Activated naive CD8-positive, alpha-beta T cell (primary cell): ENCODE data around the gene EHHADH.

Experiments
- H3K27ac Mint-ChIP-seq: one replicate; pipeline ENCODE4 v1.8.0; 2021; ENCODE audit warnings: mixed read lengths
- H3K27me3 Mint-ChIP-seq: one replicate; pipeline ENCODE4 v1.8.0; 2021; ENCODE audit warnings: mixed read lengths
- H3K36me3 Mint-ChIP-seq: one replicate; pipeline ENCODE4 v1.8.0; 2021; ENCODE audit warnings: mixed read lengths
- H3K4me1 Mint-ChIP-seq: one replicate; pipeline ENCODE4 v1.8.0; 2021; ENCODE audit warnings: low read depth, mixed read lengths
- H3K4me3 Mint-ChIP-seq: one replicate; pipeline ENCODE4 v1.8.0; 2021; ENCODE audit warnings: mild to moderate bottlenecking, mixed read lengths
- H3K9me3 Mint-ChIP-seq: one replicate; pipeline ENCODE4 v1.8.0; 2021; ENCODE audit warnings: low read depth, mixed read lengths

Gene EHHADH

DNA sequence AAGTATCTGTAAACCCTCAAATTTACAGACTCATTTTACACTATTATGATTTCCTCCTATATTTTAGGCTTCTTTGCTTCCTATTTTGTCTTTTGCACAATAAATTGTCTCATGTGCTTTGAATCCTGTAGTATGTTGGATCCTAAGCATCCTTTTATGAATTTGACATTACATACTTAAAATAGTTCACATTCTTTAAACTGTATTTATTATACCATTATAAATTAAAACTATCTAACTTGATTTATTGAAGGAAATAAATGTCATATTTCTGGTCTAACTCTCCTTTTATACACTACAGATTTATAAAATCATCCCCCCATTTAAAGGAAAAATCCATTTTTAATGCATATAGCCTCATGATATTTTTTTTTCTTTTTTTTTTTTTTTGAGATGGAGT, 32.6 kb downstream of the EHHADH start:
- H3K36me3 Mint-ChIP-seq: peaks cover 17% of the 10 kb centered on the region
- no peaks in the 10 kb centered on the region for H3K9me3 Mint-ChIP-seq
- H3K4me3 Mint-ChIP-seq: no peak overlapping the region
- H3K4me1 Mint-ChIP-seq: no peaks in the 10 kb centered on the region
- H3K27me3 Mint-ChIP-seq: no peaks in the 10 kb centered on the region
- no peak overlapping the region for H3K27ac Mint-ChIP-seq

DNA sequence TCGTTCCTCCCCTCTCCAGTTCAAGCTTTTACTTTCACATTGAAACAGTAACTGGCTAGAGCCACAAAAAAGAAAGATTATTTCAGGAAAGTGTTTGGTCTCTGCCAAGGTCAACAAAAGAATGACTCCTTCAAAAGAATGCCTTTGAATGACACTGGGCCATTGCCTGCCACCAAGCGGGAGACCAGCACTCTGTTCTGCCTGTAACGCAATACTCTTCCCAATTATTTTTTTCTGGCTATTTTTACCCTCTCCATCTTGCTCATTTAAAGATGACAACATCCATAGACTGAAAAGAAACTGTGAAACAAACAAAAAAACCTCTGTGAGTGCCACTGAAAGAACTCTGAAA, 37.3 kb downstream of the EHHADH start:
- no peaks in the 10 kb centered on the region for H3K4me1 Mint-ChIP-seq
- no peak overlapping the region for H3K4me3 Mint-ChIP-seq
- no peak overlapping the region for H3K27ac Mint-ChIP-seq
- no peaks in the 10 kb centered on the region for H3K27me3 Mint-ChIP-seq
- H3K36me3 Mint-ChIP-seq: peaks cover 5% of the 10 kb centered on the region
- H3K9me3 Mint-ChIP-seq: no peaks in the 10 kb centered on the region

DNA sequence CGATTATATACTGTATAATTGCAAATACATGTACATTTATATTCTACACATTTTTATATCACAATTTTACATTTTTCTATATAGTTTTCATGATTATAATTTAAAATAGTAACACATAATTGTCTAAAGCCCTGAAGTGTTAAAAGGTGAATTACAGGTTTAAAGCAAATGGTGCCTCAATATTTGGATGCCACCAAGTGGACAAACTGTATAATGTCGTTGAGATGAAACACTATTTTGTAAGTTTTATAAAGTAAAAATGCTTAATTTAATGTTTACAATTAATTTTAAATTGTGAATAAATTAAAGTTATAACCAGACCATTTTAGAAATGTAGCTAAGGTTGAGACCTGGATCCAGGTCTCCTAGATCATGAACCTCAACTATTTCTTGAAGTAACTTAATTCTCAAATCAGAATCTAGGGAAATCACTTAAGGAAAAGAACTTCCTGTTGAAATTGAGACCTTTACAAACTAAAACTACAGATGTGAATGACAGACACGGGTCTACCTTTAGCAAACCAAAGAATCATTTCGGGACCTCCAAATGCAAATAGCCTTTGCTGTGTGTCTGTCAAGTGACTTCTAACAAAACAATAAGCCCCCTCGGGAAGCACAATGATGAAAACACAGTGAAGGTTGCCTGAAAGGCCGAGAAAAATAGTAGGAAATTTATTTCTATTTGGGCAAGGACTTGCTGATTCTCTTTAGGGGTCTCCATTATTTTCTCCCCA, 37.8 kb downstream of the EHHADH start:
- Mint-ChIP-seq H3K4me1 (no peaks in the 10 kb centered on the region), H3K4me3 (no peak overlapping the region), H3K27me3 (no peaks in the 10 kb centered on the region), H3K36me3 (peaks cover 5% of the 10 kb centered on the region), H3K9me3 (no peaks in the 10 kb centered on the region), H3K27ac (no peak overlapping the region)

DNA sequence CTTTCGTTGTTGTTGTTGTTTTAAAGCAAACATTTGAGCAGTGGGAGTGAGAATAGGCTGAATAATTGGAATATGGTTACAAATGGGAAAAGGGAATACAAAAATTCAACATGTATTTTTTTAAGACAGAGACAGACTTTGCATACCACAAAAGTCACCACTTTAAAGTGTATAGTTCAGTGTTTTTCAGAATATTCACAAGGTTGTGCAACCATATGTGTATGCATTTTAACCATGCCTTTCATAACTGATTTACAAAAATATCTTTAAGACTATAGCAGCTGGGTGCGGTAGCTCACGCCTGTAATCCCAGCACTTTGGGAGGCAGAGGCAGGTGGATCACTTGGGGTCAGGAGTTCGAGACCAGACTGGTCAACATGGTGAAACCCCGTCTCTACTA, 41.3 kb downstream of the EHHADH start:
- Mint-ChIP-seq H3K4me3 (no peak overlapping the region), H3K4me1 (no peaks in the 10 kb centered on the region), H3K27me3 (no peaks in the 10 kb centered on the region), H3K9me3 (no peaks in the 10 kb centered on the region), H3K36me3 (peaks cover 5% of the 10 kb centered on the region), H3K27ac (no peak overlapping the region)

DNA sequence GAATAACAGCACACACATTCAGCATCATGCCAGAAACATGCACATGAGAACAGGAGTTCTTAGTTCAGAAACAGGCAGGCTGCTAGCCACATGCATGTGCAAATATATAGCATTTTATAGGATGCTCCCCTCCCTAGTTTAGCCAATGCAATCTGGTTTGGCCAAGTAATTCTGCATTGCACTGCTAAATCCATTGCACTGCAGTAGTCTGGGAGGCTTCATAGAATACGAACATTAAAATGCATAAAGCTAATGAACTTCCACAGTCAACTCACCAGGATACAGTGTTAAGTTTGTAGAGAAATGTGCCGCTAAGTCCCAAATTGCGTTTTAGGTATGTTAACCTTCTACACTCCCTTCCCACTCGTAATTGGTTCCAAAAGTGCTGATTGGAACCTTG, 41.8 kb downstream of the EHHADH start:
- Mint-ChIP-seq H3K4me3 (no peak overlapping the region), H3K36me3 (peaks cover 4% of the 10 kb centered on the region), H3K9me3 (no peaks in the 10 kb centered on the region), H3K27ac (no peak overlapping the region), H3K4me1 (no peaks in the 10 kb centered on the region), H3K27me3 (no peaks in the 10 kb centered on the region)

DNA sequence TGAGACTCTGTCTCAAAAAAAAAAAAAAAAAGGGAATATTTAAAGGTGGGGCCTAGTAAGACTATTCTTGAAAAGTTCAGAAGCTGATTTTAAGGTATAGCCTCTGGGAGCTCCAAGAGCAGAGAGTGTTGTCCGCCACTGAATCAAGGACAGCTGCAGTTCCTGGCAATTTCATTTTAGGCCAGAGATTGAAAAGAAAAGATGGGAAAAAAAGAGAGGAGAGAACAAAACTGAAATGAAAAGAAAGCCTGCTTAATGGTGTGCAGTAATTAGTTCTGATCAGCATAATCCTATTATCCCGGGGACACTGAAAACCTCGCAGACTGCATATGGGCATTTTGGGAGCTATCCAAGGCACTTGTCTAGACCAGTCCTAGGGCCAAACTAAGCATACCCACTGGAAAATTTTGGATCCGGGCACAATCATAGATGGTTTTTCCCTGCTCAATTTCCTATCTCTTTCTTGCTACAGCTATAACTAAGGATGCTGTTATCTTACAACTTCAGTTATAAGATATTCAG, 43.2 kb downstream of the EHHADH start:
- Mint-ChIP-seq H3K27ac (no peak overlapping the region), H3K4me1 (no peaks in the 10 kb centered on the region), H3K27me3 (no peaks in the 10 kb centered on the region), H3K36me3 (no peaks in the 10 kb centered on the region), H3K9me3 (no peaks in the 10 kb centered on the region), H3K4me3 (no peak overlapping the region)

DNA sequence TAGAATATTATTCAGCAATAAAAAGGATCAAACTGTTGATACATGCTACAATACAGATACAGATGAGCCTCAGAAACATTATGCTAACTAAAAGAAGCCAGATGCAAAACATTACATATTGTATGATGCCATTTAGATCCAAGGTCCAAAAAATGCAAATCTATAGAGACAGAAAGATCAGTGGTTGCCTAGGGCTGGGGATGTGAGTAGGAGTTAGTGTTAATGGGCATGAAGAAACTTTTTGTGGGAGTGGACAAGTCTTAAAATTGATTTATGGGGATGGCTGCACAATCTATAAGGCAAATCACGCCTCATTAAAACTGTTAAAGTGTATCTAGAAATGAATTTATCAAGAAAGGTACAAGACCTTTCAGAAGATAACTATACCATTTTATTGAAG, 45.0 kb downstream of the EHHADH start:
- Mint-ChIP-seq H3K27me3 (no peaks in the 10 kb centered on the region), H3K9me3 (no peaks in the 10 kb centered on the region), H3K36me3 (no peaks in the 10 kb centered on the region), H3K27ac (no peak overlapping the region), H3K4me3 (no peak overlapping the region), H3K4me1 (no peaks in the 10 kb centered on the region)

DNA sequence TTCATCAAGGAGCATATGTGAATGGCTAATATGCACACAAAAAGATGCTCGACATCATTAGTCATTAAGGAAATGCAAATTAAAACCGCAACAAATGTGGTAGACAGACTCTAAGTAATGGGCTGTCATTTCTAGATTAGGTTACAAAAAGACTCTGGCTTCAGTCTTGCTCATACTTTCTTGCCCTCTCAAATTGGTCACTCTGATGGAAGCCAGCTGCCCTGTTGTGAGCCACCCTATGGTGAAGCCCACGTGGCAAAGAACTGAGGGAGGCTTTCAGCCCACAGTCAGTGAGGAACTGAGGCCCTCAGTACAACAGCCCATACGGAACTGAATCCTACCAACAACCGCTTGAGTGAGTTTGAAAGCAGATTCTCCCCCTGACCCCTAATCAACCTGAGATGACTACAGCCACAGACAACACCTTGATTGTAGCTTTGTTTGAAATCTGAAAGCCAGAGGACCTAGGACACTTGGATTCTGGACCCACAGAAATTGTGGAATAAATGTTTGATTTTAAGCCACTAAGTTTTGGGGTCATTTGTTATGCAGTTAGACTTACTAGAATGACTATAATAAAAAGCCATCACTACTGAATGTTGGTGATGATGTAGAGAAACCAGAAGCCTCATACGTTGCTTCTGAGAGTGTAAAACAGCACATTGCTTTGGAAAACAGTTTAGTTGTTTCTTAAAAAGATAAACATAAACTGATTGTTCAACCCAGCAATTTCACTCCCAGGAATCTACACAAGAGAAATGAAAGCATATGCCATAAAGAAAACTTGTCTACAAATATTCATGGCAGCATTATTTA, 45.7 kb downstream of the EHHADH start:
- Mint-ChIP-seq H3K4me3 (no peak overlapping the region), H3K27ac (no peak overlapping the region), H3K36me3 (peaks cover 4% of the 10 kb centered on the region), H3K27me3 (no peaks in the 10 kb centered on the region), H3K9me3 (no peaks in the 10 kb centered on the region), H3K4me1 (no peaks in the 10 kb centered on the region)

DNA sequence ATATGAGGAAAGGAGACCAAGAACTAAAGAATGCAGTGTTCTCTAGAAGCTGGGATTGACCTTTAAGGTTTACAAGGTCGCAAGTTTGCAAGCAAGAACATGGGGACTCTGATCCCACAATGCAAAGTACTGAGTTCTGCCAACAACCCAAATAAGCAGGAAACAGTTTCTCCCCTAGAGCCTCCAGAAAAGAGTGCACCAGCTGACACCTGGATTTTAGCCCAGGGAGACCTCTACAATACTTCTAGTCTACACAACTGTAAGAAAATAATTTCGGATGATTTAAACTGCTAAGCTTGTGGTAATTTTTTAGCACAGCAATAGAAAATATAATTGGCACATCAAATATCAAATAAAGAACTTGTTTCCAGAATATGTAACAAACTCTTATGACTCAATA, 46.4 kb downstream of the EHHADH start:
- H3K27me3 Mint-ChIP-seq: no peaks in the 10 kb centered on the region
- H3K4me1 Mint-ChIP-seq: no peaks in the 10 kb centered on the region
- H3K27ac Mint-ChIP-seq: no peak overlapping the region
- H3K4me3 Mint-ChIP-seq: no peak overlapping the region
- peaks cover 7% of the 10 kb centered on the region for H3K36me3 Mint-ChIP-seq
- H3K9me3 Mint-ChIP-seq: no peaks in the 10 kb centered on the region

DNA sequence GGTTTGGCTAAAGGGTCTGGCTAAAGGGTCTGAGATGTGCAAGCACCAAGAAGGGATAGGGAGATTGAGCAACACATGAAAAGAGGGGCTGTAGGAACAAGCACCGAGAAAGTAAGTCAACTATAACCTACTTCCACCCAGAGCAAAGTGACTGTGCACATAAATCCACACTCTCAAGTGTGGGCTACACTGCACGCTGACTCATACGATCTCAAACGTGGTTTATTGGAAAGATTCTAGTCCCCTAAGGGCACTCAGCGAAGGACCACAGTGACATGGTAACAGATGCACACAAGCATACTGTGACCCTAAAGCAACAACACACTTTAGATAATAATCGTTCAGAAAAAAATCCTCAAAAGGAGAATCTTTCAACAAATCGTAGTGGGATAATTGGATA, 48.0 kb downstream of the EHHADH start:
- H3K4me1 Mint-ChIP-seq: no peaks in the 10 kb centered on the region
- no peak overlapping the region for H3K4me3 Mint-ChIP-seq

DNA sequence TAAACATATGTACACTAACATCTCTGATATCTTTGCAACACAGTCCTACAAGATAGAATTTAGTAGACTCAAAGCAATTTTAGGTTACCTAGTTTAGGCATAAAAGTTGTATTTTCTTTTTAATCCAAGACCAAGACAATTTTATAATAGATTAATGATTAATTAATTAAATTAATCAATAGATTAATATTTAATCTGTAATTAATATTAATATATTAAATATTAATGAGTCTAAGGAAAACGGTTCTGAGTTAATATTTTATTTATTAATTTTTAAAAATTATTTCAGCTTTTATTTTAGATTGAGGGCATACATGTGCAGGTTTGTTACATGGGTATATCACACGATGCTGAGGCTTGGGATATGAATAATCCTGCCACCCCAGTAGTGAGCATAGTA, 49.0 kb downstream of the EHHADH start:
- Mint-ChIP-seq H3K4me3 (no peak overlapping the region), H3K27ac (no peak overlapping the region), H3K9me3 (no peaks in the 10 kb centered on the region), H3K27me3 (no peaks in the 10 kb centered on the region), H3K4me1 (no peaks in the 10 kb centered on the region), H3K36me3 (peaks cover 13% of the 10 kb centered on the region)

More for the DNA sequence above, 48.0 kb downstream of the EHHADH start:
- H3K9me3 Mint-ChIP-seq: no peaks in the 10 kb centered on the region
- H3K27ac Mint-ChIP-seq: no peak overlapping the region
- no peaks in the 10 kb centered on the region for H3K27me3 Mint-ChIP-seq
- peaks cover 9% of the 10 kb centered on the region for H3K36me3 Mint-ChIP-seq

DNA sequence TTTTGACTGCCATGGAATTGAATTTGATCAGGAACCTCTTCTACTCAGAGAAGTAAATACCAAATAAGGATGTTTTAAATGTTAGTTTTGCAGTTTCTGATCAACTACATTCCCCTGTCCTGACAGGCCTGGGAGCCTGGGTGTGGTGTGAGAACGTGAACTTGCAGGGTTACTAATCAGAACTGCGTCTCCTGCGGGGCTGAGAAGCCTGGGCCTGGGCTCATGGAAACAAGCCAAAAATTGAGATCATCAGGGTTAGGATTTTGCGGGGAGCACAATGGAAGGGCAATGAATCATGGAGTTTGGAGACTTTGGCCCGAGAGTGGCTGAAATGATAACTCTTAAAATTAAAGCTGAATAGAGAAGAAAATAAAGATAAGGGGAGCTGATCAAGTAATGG, 53.2 kb downstream of the EHHADH start:
- Mint-ChIP-seq H3K27me3 (no peaks in the 10 kb centered on the region), H3K4me3 (no peak overlapping the region), H3K4me1 (no peaks in the 10 kb centered on the region), H3K27ac (no peak overlapping the region), H3K9me3 (no peaks in the 10 kb centered on the region), H3K36me3 (peaks cover 13% of the 10 kb centered on the region)

DNA sequence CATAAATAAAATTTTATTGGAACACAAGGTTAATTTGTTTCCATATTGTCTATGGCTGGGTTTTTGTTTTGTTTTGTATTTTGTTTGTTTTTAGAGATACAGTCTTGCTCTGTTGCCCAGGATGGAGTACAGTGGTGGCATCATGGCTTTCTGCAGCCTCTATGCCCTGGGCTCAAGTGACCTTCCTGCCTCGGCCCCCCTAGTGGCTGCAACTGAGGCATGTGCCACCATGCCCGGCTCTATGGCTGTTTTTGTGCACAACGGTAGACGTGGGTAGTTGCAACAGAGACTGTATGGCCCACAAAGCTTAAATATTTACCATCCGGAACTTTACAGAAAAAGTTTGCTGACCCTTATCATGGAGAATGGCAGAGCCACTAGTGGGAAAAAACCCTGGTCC, 54.2 kb downstream of the EHHADH start:
- no peak overlapping the region for H3K4me3 Mint-ChIP-seq
- no peaks in the 10 kb centered on the region for H3K27me3 Mint-ChIP-seq
- peaks cover 18% of the 10 kb centered on the region for H3K36me3 Mint-ChIP-seq
- no peak overlapping the region for H3K27ac Mint-ChIP-seq
- H3K4me1 Mint-ChIP-seq: no peaks in the 10 kb centered on the region
- no peaks in the 10 kb centered on the region for H3K9me3 Mint-ChIP-seq

DNA sequence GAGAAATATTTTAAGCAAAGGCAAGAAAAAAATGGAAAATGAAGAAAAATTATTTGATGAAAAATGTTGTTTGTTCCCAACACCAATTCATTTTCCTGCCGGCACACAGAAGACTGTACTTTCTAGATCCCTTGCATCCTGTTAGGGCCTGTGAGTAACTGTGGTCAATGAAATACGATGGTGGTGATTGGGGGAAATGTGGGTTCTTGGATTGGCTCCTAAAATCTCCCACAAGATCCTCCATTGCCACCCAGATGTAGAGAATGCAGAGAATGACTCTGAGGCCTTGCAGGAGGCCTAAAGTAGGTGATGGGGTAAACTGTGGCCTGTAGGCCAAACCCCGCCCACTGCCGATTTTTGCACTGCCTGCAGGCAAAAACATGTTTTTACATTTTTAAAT, 54.6 kb downstream of the EHHADH start:
- Mint-ChIP-seq H3K27ac (no peak overlapping the region), H3K4me3 (no peak overlapping the region), H3K36me3 (peaks cover 18% of the 10 kb centered on the region), H3K27me3 (no peaks in the 10 kb centered on the region), H3K9me3 (no peaks in the 10 kb centered on the region), H3K4me1 (no peaks in the 10 kb centered on the region)

DNA sequence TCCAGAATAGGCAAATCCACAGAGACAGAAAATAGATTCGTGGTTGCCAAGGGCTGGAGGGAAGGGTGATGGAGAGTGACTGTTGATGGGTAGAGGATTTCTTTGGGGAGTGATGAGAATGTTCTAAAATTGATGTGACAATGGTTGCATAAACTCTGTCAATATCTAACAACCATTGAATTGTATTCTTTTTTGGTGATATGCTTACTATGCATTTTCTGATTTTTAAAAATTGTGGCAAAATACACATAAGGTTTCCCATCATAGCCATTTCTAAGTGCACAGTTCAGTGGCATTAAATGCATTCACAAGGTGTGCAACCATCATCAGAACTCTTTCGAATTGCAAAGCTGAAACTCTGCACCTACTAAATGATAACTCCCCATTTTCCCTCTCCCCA, 56.8 kb downstream of the EHHADH start:
- Mint-ChIP-seq H3K27ac (no peak overlapping the region), H3K36me3 (peaks cover 19% of the 10 kb centered on the region), H3K27me3 (no peaks in the 10 kb centered on the region), H3K4me1 (no peaks in the 10 kb centered on the region), H3K9me3 (no peaks in the 10 kb centered on the region), H3K4me3 (no peak overlapping the region)
